Astrocyte of the cerebellum (primary cell): ENCODE measurements around the gene ATP13A3.

ENCODE experiments used
- DNase-seq: peaks from one replicate; pipeline ENCODE4 v3.0.0-alpha.2; 2011; ENCODE audit warnings: low read depth
- H3K4me3 ChIP-seq: 2 replicates; pipeline ENCODE4 v1.5.1; 2011; ENCODE audit warnings: mild to moderate bottlenecking, low read depth, low read length, moderate library complexity
- CTCF ChIP-seq: IDR thresholded peaks from 2 replicates; pipeline ENCODE4 v1.5.1; 2012; ENCODE audit warnings: low read length, low read depth, moderate library complexity, mild to moderate bottlenecking; ENCODE audit errors: missing control alignments
- in situ Hi-C: cut with HindIII; loops from 2 replicates; pipeline ENCODE4 v1.10.0; 2017; ENCODE audit warnings: low sequenced_read_pairs

Gene ATP13A3

DNA sequence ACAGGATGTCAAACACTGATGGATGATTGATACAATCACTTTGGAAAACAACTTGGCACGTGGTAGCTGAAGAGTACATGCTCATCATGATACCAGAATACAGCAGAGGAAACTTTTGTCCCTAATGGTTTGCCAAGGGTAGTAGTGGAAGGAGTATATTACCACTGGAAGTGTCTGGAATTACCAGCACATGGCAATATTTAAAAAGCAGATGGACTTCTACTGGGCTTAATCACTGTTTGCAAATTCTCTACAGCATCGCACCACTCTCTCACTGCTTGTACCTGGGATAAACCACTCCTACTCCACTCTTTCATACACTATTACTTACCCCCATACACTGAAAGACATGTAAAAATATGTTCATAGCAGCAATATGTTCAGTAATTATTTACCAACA, 68.1 kb downstream of the ATP13A3 start:
- no peak overlapping the region for H3K4me3 ChIP-seq
- no peak for TF ChIP-seq CTCF
- in situ Hi-C loops: no loop called here
- DNase-seq: no peak

DNA sequence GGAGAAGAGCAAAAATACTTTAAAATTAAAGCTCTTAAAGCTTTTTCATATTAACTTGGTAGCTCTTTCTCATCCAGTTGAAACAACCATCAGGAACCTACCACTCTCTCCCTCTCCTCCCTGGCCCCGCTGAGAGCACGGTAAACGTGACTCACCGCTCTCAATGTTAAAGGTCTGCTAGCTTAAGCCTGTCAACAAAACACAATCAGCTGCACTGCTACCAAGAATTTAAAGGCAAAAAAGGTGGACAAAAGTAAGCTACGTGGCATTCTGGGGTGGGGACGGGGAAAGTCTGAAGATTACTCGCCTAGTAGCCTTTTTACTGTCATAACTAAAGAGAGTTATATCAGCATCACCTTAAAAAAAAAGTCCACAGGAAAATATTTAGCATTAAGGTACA, 79.4 kb downstream of the ATP13A3 start:
- no peak for TF ChIP-seq CTCF
- in situ Hi-C loops: no loop called here
- no peak overlapping the region for H3K4me3 ChIP-seq
- peak; percentile 20 for DNase-seq

DNA sequence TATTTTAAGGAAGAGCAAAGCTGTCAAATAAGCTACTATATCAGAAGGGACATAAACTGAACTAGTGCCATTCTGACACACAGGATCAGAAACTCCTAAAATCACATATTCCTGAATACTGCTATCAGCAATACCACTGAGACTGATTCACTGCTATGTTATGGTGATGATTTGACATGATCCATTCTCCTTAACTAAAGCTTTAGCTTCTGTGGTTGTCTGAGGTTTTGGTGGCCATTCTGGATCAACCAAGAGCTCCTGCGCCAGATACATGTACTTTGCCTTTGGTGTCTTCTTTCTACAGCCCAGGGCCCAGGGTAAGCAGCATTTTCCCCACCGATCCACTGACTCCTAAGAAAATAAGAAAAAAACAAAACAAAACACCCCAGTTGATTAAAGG, 81.0 kb downstream of the ATP13A3 start:
- in situ Hi-C loops: no loop called here
- DNase-seq: no peak
- no peak for TF ChIP-seq CTCF
- H3K4me3 ChIP-seq: no peak overlapping the region

DNA sequence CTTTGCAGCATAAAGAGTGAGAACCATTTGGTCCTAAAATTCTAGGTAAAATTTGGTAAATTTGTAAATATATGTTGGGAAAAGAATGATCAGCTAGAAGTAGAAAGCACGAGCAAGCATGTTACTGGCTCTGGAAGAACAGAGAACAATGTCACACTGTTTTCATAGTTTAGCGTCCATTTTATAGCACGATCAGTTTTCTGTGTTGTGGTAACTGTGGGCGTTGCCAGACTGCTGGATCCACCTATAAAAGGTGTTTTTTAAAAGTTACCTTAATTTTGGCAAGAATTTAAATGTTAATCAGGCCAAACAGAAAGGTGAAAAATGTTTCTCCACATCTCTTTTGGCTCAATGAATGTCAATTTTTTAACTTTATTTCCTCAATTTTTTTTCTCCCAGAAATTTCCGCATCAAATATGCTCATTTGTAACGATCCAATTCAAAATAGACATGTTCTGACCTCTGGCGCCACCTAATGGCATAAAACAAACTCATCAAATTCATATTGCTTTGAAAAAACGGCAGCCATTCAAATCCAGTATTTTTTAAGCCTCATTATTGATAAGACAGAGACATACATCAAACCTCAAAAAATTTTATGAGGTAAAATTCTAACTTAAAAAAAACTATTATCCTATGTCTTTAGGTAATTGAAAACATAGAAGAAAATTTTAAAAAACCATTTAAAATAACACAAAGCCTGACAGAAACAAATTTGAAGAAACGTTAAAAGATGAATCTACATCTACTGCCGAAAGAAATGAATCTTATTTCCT, 82.2 kb downstream of the ATP13A3 start:
- in situ Hi-C loops: no loop called here
- no peak overlapping the region for H3K4me3 ChIP-seq
- DNase-seq: peak; percentile 53
- peak; percentile 55 for TF ChIP-seq CTCF

- no peak overlapping the region for H3K4me3 ChIP-seq
- no peak for TF ChIP-seq CTCF
- in situ Hi-C loops: no loop called here
- no peak for DNase-seq
Measured at GRCh38 chr3:194401868-194402329, 84.9 kb downstream of the ATP13A3 start.

GRCh38 chr3:194401346-194401745, 85.5 kb downstream of the ATP13A3 start:
- in situ Hi-C loops: no loop called here
- no peak for TF ChIP-seq CTCF
- H3K4me3 ChIP-seq: no peak overlapping the region
- DNase-seq: no peak
